Parietal lobe (tissue), 1 donor: ENCODE data around the gene LDB3. TPM values are rescaled to one million over a fixed set of nuclear protein-coding genes. Genes with fewer than 3 reads are reported as not detected.

ENCODE experiments used
- total RNA-seq: library from RNA; depleted of rRNA; stranded (reverse); fragments of >200 nt; gene quantifications from one replicate; pipeline ENCODE4 v1.2.3, GENCODE V29; 2014

LDB3 gene
- total RNA-seq: not detected

GRCh38 chr10:86668297-86669165 lies at the start of gene LDB3:
Gene LDB3 (plus strand): TSS chr10:86668511. CDS start chr10:86668692, 181 bp downstream.

GRCh38 chr10:86654411-86655172 lies 13.7 kb upstream of the LDB3 start, which contains the start of gene OPN4:
Gene OPN4 (plus strand): TSS chr10:86654547. CDS start chr10:86654784, 237 bp downstream.

GRCh38 chr10:86756511-86757112 lies 88.3 kb downstream of the LDB3 start, which contains the start of gene BMPR1A:
Gene BMPR1A (plus strand): TSS chr10:86756619. CDS start chr10:86876019, 119,400 bp downstream.

Other genes starting within 250 kb of the LDB3 start
- 67.0 TPM for gene WAPL, start 146.7 kb upstream of the LDB3 start, total RNA-seq
- not detected for gene OPN4, start 14.0 kb upstream of the LDB3 start, total RNA-seq
- gene BMPR1A, start 88.1 kb downstream of the LDB3 start, total RNA-seq: 50.1 TPM